Measurements from ENCODE around the gene MAST4.
"Not testable (repeated sequence)": the region's sequence is repeated elsewhere in the genome, so short reads cannot be mapped to it uniquely, and the experiment has no call there.

MAST4 gene

GRCh38 chr5:67163863-67164595 is 567.8 kb downstream of the MAST4 start:
- DNase-seq (ENCODE audit: low spot score), result no peak

- DNase-seq (ENCODE audit: low spot score), result no peak
These were observed 568.8 kb downstream of the MAST4 start for GRCh38 chr5:67164856-67165525.

GRCh38 chr5:67165526-67166459 is 569.6 kb downstream of the MAST4 start:
- peak; percentile 69 for DNase-seq (ENCODE audit: low spot score)

GRCh38 chr5:67166460-67167285 is 570.5 kb downstream of the MAST4 start:
- DNase-seq (ENCODE audit: low spot score), result peak; percentile 11

- DNase-seq (ENCODE audit: low spot score), result no peak
These were observed 571.9 kb downstream of the MAST4 start for GRCh38 chr5:67168069-67168468.

GRCh38 chr5:67170767-67171166 is 574.6 kb downstream of the MAST4 start:
- DNase-seq (ENCODE audit: low spot score), result no peak

- not testable (repeated sequence) for DNase-seq (ENCODE audit: low spot score)
These were observed 577.2 kb downstream of the MAST4 start for GRCh38 chr5:67173351-67173750.

- no peak for DNase-seq (ENCODE audit: low spot score)
These were observed 577.8 kb downstream of the MAST4 start for GRCh38 chr5:67173959-67174358.

GRCh38 chr5:67176936-67177335 is 580.7 kb downstream of the MAST4 start:
- DNase-seq (ENCODE audit: low spot score), result no peak

- no peak for DNase-seq (ENCODE audit: low spot score)
These were observed 581.9 kb downstream of the MAST4 start for GRCh38 chr5:67178085-67178484.

GRCh38 chr5:67178966-67179365 is 582.8 kb downstream of the MAST4 start:
- DNase-seq (ENCODE audit: low spot score), result no peak

GRCh38 chr5:67179697-67180361 is 583.6 kb downstream of the MAST4 start:
- no peak for DNase-seq (ENCODE audit: low spot score)

- DNase-seq (ENCODE audit: low spot score), result no peak
These were observed 585.5 kb downstream of the MAST4 start for GRCh38 chr5:67181648-67182221.

GRCh38 chr5:67182301-67182790 is 586.2 kb downstream of the MAST4 start:
- peak; percentile 78 for DNase-seq (ENCODE audit: low spot score)

GRCh38 chr5:67183859-67184258 is 587.7 kb downstream of the MAST4 start:
- no peak for DNase-seq (ENCODE audit: low spot score)

GRCh38 chr5:67187006-67187715 is 591.0 kb downstream of the MAST4 start:
- DNase-seq (ENCODE audit: low spot score), result no peak

GRCh38 chr5:67188274-67189078 is 592.3 kb downstream of the MAST4 start:
- DNase-seq (ENCODE audit: low spot score), result no peak

GRCh38 chr5:67189079-67189354 is 592.8 kb downstream of the MAST4 start:
- DNase-seq (ENCODE audit: low spot score), result no peak

- no peak for DNase-seq (ENCODE audit: low spot score)
These were observed 593.7 kb downstream of the MAST4 start for GRCh38 chr5:67189931-67190330.

Measured in AG08395 (cell line).